22Rv1 (cell line): ENCODE results near the gene EDN3.

Source experiments
- CTCF ChIP-seq: fragments of 450-650 bp; IDR thresholded peaks from 2 replicates; pipeline ENCODE4 v1.5.1; 2017; ENCODE audit warnings: mild to moderate bottlenecking
- ZFX ChIP-seq: fragments of 450-650 bp; IDR thresholded peaks from 2 replicates; pipeline ENCODE4 v1.6.1; 2017; ENCODE audit warnings: antibody characterized with exemption, borderline replicate concordance

- no peak for TF ChIP-seq CTCF
- no peak for TF ChIP-seq ZFX
Observed at GRCh38 chr20:59333951-59334350, 33.5 kb downstream of the EDN3 start.
